Stimulated activated CD8-positive, alpha-beta memory T cell treated with anti-CD3 and anti-CD28 coated beads, Interleukin-15, amount 100 ng/mL, for 4 hours (primary cell): Measurements from ENCODE around the gene NPAS3.

Source experiments
- DNase-seq, 2 donors: peaks; one replicate each; pipeline ENCODE4 v3.0.0-alpha.2; 2020; ENCODE audit warnings: low read depth in 2 of 2

Gene NPAS3

GRCh38 chr14:33742166-33742565, 803.5 kb downstream of the NPAS3 start:
- DNase-seq = no peak

- DNase-seq = no peak
Measured at GRCh38 chr14:33745163-33745562, 806.5 kb downstream of the NPAS3 start.

GRCh38 chr14:33747749-33748148, 809.1 kb downstream of the NPAS3 start:
- DNase-seq = no peak

GRCh38 chr14:33754261-33754660, 815.6 kb downstream of the NPAS3 start:
- DNase-seq = no peak

- no peak for DNase-seq
Measured at GRCh38 chr14:33755358-33755757, 816.7 kb downstream of the NPAS3 start.

- DNase-seq = no peak
Measured at GRCh38 chr14:33756833-33757232, 818.2 kb downstream of the NPAS3 start.

GRCh38 chr14:33758547-33758946, 819.9 kb downstream of the NPAS3 start:
- no peak for DNase-seq

- DNase-seq = no peak
Measured at GRCh38 chr14:33762161-33762851, 823.6 kb downstream of the NPAS3 start.

- DNase-seq = no peak
Measured at GRCh38 chr14:33764876-33765650, 826.4 kb downstream of the NPAS3 start.

GRCh38 chr14:33767586-33768457, 829.1 kb downstream of the NPAS3 start:
- no peak for DNase-seq

- DNase-seq = no peak
Measured at GRCh38 chr14:33768458-33768830, 829.8 kb downstream of the NPAS3 start.

GRCh38 chr14:33773205-33774030, 834.7 kb downstream of the NPAS3 start:
- no peak for DNase-seq

GRCh38 chr14:33774161-33774560, 835.5 kb downstream of the NPAS3 start:
- DNase-seq = no peak

GRCh38 chr14:33774723-33775470, 836.2 kb downstream of the NPAS3 start:
- DNase-seq = no peak

- DNase-seq = no peak
Measured at GRCh38 chr14:33776871-33777270, 838.2 kb downstream of the NPAS3 start.

GRCh38 chr14:33777681-33778080, 839.0 kb downstream of the NPAS3 start:
- DNase-seq = no peak

GRCh38 chr14:33780035-33780434, 841.4 kb downstream of the NPAS3 start:
- no peak for DNase-seq

- DNase-seq = no peak
Measured at GRCh38 chr14:33781236-33781635, 842.6 kb downstream of the NPAS3 start.

- no peak for DNase-seq
Measured at GRCh38 chr14:33782923-33783322, 844.2 kb downstream of the NPAS3 start.

- no peak for DNase-seq
Measured at GRCh38 chr14:33786091-33786825, 847.6 kb downstream of the NPAS3 start.
